NCI-H2081 (cell line): ENCODE results near the gene NLE1.
"Not testable (repeated sequence)": the region's sequence is repeated elsewhere in the genome, so short reads cannot be mapped to it uniquely, and the experiment has no call there.

Experiments used
- DNase-seq, 2 experiments: peaks; one replicate each; lab custom pipeline; 2025; lab: John Stamatoyannopoulos, UW

Gene NLE1

DNA sequence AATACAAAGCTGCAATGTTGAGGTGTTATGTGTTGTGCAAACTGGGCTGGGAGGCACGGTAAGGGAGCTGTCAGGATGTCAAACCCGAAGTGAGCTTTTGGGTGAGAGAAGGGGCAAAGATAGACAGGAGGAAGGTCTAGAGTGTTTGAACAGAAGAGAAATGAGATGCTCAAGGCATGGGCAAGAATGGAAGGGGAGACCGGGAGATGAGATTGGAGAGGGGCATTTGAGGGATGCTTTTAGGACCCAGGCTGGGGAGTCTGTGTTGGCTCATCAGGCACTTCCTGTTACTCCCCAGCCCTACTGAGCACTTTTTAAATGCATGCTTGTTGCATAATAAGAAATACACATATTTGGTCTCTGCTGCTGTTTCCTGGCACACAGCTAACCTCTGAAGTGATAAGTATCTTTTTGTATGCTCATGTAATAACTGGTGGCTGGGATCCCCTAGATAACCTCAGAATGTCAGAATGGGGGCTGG is 19.2 kb upstream of the NLE1 start:
- DNase-seq, result no peak

GRCh38 chr17:35160354-35161201 is 18.5 kb upstream of the NLE1 start:
- no peak for DNase-seq

- no peak for DNase-seq
These were observed 17.8 kb upstream of the NLE1 start for GRCh38 chr17:35159940-35160339.

- no peak for DNase-seq
These were observed 13.1 kb upstream of the NLE1 start for GRCh38 chr17:35155246-35155645.

DNA sequence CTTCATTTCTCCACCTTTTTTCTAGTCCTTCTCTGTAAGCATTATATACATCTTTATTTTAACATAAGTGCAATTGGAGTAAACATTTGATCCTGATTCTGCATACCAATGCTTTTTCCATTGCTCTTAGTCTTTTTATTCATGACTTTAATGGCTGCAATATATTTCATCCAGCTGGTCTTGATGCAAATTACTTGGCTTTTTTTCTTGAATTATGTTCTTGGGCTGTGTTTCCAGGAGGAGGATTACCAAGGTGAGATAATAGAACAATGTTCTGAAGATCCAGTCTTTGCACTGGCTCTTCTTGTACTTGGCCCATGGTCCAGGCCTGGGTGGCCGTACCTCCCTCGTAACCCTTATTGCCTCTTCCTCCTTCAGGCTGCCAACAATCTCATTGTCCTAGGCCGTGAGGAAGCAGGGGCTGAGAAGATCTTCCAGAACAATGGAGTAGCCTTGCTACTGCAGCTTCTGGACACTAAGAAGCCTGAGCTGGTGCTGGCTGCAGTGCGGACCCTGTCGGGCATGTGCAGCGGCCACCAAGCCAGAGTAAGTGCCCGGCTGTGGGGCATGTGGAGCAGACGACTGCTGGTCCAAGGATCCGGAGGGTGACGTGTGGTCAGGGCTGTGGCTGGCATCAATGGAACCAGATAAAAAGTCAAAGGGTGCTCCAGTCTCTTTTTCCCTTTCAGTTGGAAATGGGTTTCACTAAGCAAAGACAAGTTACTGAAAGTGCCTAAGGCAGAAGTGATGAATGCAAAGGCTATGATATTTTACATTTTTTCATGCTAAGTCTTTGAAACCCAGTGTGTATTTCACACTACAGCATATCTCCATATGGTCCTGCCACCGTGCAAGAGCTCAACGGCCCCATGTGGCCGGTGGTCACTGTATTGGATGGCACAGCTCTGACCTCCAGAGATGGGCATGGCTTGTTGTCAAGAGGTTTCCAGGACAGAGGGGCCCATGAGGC is 12.4 kb upstream of the NLE1 start:
- no peak for DNase-seq

DNA sequence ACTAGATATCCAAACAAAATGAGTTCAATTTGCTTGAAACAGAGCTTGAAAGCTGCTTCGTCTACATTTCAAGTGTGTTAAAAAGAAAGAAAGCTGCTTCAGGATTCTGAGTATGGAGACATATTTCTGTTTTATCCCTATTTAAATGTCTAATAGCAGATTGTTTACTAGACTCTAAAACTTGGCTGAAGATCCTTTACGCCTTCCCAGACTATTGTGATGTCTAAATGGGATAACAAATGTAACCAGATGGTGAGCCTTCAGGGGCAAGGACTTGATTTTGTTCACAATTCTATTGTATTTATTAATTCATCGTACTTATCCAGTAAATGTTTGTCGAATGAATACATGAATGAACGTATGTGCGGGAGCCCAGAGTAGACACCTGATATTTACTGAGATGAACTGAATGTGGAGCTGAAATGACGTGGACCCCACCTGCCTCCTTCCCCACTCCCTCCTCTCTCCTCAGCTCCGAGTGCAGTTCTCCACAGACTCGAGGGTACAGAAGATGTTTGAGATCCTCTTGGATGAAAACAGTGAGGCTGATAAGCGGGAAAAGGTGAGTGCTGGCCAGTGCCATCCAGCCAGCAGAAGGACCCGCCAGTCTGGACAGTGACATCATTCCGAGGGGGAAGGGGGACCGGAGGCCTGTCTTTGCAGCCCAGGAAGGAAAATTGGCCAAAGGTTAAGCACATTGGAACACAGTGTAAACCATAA is 10.5 kb upstream of the NLE1 start:
- DNase-seq, result no peak

DNA sequence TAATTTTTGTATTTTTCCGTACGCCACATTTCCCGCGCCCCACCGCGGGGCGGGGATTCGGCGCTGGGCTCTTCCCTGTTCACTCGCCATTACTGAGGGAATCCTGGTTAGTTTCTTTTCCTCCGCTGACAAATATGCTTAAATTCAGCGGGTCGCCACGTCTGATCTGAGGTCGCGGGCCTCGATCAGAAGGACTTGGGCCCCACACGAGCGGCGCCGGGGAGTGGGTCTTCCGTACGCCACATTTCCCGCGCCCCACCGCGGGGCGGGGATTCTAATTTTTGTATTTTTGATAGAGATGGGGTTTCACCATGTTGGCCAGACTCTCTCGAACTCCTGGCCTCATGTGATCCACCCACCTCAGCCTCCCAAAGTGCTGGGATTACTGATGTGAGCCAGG is 9.0 kb upstream of the NLE1 start:
- DNase-seq, result not testable (repeated sequence)

DNA sequence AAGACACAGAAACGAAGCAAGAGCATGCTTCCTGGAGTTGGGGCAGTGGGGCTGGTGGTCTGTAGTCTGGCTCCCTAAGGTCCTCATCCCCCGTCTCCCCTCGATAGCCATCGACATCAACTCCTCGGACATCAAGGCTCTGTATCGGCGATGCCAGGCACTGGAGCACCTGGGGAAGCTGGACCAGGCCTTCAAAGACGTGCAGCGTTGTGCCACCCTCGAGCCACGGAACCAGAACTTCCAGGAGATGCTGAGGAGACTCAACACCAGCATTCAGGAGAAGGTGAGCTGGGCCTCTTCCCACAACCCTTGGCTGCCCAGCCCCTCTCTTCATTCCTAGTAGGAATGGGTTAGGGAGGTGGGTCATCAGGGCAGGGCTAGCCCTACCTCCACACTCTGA is 7.8 kb upstream of the NLE1 start:
- DNase-seq, result no peak

DNA sequence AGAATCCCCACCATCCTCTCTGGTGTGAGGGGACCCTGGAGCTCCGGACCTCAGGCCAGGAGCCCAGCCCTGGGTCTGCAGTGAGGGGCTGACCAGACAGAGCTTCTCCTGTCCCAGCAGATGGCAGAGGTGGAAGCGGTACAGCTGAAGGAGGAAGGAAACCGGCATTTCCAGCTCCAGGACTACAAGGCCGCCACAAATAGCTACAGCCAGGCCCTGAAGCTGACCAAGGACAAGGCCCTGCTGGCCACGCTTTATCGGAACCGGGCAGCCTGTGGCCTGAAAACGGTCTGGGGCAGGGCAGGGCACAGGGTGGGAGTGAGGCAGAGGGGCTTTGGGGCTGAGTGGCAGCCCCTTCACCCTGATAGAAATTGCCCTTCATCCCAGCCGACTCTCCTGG is 6.0 kb upstream of the NLE1 start:
- DNase-seq, result no peak

DNA sequence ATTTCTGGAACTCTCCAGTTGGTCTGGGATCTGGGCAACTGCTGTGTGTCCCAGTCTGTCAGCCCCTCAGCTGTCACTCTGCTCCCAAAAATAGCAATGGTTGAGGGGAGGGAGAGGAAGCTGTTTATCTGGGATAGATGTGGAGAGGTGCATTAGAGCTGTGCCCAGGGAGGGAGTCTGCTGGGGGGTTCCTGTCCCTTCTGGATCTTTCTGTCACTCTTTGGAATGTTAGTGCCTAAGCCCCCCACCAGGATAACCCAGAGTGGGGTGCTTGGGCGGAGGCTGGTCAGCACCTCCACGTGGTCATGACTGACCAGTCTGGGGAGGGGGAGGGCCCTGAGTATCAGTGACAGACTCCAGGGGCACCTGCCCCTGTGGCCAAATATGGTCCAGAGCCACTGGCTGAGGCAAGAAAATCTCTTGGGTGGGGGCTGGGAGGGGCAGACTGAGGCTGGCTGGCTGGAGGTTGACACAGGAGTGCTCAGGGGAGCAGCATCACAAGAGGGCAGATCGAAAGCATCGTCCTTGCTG is 5.3 kb upstream of the NLE1 start, which contains the start of gene UNC45B:
Gene UNC45B, plus strand, starts transcription at position 443 of the 531 bp plus-strand sequence. CDS start 447 bp downstream, outside the sequence.
- DNase-seq, result no peak

DNA sequence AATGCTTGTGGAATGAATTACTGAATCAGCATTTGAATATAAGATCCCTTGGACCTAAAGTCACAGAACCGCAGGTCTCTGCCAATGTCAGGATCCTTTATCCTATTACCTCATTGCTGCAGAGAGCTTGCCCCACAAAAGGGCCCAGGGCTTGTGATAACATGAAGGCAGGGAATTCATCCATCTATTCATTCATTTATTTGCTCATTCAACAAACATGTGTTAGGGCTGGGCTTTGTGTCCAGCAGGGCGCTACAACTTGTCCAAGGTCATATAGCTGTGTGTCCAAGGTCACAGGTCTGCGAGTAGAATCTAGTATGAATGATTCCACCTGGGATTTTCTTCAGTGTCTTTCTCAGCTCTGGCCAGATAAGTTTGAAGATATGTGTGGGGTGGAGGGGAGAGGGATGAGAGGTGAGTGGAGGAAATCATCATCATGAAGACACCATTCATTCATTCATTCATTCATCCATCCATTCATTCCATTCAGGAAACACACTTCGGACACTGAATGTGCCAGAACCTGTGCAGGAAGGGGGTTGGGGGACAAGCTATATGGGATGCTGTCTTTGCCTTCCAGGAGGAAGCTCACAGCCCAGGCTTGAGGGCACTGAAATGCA is 4.2 kb upstream of the NLE1 start:
- DNase-seq, result no peak

DNA sequence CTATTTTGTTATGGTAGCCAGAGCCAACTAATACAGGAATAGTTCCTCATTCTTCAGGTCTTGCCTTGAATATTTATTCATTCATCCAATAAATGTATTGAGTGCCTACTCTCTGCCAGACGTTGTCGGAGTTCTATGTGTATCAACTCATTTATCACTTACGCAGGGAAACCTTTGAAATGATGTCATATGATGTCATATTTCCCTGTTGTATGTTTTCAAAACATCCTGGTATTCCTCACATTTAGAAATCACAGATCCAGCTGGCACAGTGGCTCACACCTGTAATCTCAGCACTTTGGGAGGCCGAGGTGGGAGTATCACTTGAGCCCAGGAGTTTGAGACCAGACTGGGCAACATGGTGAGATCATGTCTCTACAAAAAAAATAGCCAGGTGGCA is 2.7 kb upstream of the NLE1 start:
- DNase-seq, result no peak

GRCh38 chr17:35142467-35142796 is 329 bp upstream of the NLE1 start:
- no peak for DNase-seq

DNA sequence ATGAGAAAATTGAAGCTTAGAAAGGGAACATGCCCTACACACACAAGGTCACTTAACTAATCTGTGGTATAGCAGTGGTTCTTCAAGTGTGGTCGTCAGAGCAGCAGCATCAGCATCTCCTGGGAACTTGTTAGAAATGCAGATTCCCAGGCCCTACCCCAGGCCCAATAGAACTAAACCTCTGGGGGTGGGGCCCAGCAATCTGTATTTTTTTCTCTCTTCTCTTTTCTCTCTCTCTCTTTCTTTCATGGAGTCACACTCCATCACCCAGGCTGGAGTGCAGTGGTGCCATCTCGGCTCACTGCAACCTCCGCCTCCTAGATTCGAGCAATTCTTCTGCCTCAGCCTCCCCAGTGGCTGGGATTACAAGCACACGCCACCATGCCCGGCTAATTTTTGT is 3.9 kb downstream of the NLE1 start:
- no peak for DNase-seq

GRCh38 chr17:35135322-35135721 is 6.8 kb downstream of the NLE1 start:
- no peak for DNase-seq

DNA sequence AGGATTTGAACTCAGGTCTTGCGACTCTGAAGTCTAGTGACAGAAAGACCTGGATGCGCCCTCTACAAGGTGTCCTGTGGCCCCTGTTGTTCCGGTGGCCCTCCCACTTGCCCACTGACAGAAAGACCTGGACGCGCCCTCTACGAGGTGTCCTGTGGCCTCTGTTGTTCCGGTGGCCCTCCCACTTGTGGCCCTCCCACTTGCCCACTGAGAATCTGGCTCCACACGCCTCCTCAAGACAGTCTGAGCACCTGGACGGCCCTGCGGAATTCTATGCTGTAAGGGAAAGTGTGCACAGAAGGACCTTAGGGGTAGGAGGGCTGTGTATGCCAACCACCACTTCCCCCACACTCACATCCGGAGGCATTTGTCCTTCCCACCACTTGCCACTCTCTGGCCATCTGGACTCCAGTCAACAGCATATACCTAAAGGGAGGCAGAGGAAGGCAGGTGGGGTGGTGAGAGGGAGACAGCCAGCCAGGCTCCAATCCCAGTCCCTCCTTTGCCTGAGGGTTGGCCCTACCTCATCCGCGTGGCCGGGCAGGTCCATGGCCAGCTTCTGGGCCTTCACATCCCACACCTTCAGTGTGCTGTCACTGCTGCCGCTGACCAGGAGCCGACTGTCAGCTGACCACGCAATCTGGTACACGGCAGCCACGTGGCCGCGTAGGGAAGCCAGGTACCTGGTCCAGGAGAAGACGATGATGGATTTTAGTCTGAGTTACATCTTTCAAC is 9.1 kb downstream of the NLE1 start:
- DNase-seq, result no peak

DNA sequence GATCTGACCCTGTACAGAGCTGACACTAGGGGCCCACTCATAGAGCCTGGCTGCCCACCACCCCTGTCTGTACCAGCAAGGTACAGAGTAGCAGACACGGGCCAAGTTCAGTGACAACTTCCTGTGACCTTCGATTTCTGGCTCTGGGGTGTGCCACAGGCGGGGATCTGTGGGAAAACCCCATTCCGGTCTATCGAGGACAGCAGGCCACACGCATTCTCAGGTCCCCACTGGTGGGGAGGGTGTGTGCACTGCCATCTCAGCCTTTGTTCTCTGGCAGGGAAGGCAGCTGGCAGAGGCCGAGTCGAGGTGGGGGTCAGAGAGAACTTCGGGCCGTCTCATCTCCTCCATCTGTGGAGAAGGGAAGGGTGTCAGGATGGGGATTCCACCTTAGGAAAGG is 10.0 kb downstream of the NLE1 start:
- no peak for DNase-seq

DNA sequence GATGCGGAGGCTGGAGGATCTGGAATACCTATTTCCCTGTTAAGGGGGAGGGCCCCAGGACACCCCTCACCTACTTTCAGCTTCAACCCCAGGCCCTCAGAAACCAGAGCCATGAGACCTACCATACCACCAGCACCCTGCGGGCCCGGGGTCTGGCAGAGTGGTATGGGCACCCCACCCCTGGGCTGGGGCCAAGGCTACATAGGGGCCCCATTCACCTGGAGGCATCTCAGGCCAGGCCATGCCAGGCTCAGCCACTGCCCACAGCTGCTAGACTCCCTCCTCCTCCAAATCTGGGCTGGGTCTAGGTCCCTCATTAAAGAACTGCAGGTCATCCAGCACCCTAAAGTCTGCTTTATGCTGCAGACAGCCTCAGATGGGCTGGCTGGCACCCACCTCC is 11.7 kb downstream of the NLE1 start:
- DNase-seq, result no peak

GRCh38 chr17:35129973-35130351 is 12.1 kb downstream of the NLE1 start:
- DNase-seq, result no peak

GRCh38 chr17:35129154-35129972 is 12.7 kb downstream of the NLE1 start:
- no peak for DNase-seq
